ENCODE measurements around the gene FERMT2.
"Not testable (repeated sequence)": the region's sequence is repeated elsewhere in the genome, so short reads cannot be mapped to it uniquely, and the experiment has no call there.

Gene FERMT2

DNA sequence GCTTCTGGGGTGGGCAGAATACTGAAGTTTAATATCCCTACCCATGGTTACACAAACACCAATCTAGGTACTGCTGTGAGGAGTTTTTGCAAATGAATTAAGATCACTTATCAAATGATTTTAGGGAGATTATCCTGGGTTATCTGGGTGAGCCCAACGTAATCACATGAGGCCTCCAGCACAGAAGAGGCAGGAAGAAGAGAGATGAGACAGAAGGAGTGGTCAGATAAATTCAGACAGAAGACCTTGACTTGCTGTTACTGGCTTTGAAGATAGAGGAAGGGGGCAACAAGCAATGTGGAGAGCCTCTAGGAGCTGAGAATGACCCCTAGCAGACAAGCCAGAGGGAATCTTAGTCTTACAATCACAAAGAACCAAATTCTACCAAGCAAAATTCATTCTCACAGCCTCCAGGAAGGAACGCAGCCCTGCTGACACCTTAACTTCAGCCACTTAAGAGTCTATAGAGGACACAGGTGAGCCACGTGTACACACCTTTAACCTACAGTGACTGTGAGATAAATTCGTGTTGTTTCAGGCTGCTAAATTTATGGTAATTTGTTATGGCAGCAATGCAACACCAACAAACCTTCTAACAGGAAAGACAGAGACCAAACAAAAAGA is 49.4 kb downstream of the FERMT2 start:
- DNase-seq (ENCODE audit: low spot score): no peak

DNA sequence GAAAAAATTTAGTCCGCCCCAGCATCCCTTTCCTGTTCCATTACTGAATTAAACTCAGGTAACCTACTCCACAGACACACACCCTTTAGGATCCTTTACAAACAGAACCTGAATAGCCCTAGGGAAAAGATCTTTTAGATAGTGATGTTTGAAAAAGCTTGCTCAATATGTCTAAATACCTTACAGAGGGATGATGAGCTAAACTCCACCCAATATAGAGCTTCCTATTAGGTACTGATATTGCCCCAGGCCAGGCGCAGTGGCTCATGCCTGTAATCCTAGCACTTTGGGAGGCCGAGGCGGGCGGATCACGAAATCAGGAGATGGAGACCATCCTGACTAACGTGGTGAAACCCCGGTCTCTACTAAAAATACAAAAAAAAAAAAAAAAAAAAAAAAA is 50.1 kb downstream of the FERMT2 start:
- DNase-seq (ENCODE audit: low spot score): no peak

DNA sequence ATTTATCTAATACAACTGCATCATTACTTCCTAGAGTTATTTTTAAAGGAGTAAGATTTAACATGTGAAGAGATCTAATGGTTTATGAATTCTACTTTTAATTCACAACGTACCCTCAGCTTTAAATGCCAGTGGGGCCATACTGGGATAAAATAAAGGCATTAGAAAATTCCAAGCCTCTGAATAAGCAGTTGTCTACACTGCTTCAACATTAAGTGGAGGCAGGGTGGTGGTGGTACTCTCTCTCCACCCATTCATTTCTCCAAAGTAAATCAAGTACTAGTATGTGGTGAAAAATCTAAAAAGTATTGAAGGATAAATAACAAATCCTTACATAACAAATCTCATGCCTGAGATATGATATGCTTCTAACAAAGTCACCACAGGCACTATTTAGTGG is 52.4 kb downstream of the FERMT2 start:
- no peak for DNase-seq (ENCODE audit: low spot score)

DNA sequence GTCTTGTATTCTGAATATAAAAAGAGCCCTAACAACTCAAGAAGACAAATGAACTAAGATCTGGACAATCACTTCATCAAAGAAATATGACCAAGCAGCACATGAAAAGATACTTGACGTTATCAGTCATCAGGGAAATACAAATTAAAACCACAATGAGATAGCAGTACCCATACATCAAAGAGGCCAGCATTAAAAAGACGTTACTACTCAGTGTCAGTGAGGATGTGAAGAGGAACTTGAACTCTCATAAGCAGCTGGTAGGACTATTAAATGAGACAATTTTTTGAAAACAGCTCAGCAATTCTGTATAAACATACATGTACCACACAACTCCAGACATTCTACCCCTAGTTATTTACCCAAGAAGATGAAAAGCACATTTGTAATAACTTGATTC is 55.9 kb downstream of the FERMT2 start:
- DNase-seq (ENCODE audit: low spot score): no peak

GRCh38 chr14:52891800-52892199 is 59.0 kb downstream of the FERMT2 start:
- DNase-seq (ENCODE audit: low spot score): no peak

GRCh38 chr14:52888839-52889838 is 61.7 kb downstream of the FERMT2 start:
- no peak for DNase-seq (ENCODE audit: low spot score)

GRCh38 chr14:52888159-52888558 is 62.7 kb downstream of the FERMT2 start:
- no peak for DNase-seq (ENCODE audit: low spot score)

DNA sequence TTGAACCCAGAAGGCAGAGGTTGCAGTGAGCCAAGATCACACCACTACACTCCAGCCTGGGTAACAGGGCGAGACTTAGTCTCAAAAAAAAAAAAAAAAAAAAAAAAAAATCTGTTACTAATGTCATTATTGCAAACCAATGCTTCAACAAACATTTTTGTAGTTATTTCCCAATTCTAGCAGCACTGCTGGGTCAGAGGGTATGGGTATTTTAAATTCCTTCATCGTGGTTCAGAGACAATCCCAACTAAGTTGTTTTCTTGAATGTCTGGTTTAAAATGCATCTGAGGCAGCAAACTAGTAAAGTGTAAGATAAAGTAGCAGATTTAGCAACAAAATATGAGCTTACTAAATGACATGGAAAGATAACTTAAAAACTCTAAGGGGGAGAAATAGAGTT is 65.6 kb downstream of the FERMT2 start:
- no peak for DNase-seq (ENCODE audit: low spot score)

- no peak for DNase-seq (ENCODE audit: low spot score)
These were observed 67.2 kb downstream of the FERMT2 start for GRCh38 chr14:52883658-52884057.

GRCh38 chr14:52882824-52883223 is 68.0 kb downstream of the FERMT2 start:
- no peak for DNase-seq (ENCODE audit: low spot score)

DNA sequence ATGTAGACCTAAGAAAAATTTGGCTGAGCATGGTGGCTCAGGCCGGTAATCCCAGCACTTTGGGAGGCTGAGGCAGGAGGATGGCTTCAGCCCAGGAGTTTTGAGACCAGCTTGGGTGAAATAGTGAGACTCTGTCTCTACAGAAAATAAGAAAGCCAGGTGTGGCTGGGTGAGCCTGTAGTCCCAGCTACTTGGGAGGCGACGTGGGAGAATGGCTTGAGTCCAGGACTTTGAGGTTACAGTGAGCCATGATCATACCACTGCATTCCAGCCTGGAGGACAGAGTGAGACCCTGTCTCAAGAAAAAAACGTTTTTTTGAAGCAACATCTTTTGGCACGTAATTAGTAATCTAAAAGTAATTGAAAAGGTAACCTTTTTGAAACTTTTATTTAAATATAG is 70.9 kb downstream of the FERMT2 start:
- no peak for DNase-seq (ENCODE audit: low spot score)

DNA sequence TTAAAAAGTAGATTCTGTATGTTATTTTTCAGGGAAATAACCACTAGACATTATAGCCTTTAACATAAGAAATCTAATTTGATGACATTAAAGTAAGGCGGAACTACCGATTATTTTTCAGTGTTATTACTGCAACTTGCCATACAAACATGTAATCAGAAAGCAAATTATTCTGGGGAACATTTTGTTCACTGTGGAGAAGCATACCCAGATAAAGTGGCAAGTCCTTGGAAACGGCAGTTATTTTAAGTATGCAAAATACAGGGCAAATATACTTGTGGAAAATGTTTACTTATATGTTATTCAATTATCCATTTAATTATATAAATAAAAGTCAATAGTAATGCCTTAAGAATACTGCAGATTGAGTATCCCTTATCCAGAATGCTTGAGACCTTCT is 71.9 kb downstream of the FERMT2 start:
- DNase-seq (ENCODE audit: low spot score): no peak

GRCh38 chr14:52878469-52878868 is 72.4 kb downstream of the FERMT2 start:
- no peak for DNase-seq (ENCODE audit: low spot score)

DNA sequence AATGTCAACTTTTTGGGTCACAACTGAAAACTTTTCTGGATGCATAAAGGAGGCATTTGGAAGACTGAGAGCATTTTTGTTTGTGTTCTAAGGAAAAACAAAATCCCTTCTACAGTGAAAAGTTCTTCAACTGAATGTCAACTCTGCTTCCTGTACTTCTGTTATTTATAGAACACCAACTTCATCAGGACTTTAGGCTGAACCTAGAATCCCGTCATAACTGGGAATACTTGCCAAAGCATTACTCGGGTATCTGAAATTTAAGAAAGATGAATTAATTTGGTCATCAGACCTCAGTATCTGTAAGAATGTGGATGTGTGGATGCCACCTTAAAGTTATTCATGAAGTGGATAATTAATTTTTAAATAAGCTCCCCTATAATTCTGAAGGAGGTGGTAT is 73.2 kb downstream of the FERMT2 start:
- DNase-seq (ENCODE audit: low spot score): no peak

GRCh38 chr14:52876806-52877205 is 74.0 kb downstream of the FERMT2 start:
- DNase-seq (ENCODE audit: low spot score): no peak

- no peak for DNase-seq (ENCODE audit: low spot score)
These were observed 74.5 kb downstream of the FERMT2 start for GRCh38 chr14:52876311-52876710.

DNA sequence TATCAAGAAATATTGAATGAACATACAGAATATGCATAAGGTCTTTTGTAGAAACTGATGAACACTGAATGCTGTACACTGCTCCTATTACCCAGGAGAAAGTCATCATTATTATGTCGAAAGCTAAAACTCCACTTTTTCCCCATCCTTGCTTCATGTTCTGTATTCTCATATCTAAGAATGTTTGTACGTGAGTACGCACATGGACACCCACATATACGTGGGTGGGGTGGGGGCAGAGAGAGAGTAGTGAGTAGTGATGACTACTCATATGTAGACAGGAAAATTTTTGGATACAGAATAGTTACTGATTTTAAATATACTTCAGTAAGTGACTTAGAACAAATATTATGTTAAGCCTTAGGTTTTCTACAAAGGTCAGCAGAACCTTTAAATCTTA is 75.1 kb downstream of the FERMT2 start:
- DNase-seq (ENCODE audit: low spot score): no peak

DNA sequence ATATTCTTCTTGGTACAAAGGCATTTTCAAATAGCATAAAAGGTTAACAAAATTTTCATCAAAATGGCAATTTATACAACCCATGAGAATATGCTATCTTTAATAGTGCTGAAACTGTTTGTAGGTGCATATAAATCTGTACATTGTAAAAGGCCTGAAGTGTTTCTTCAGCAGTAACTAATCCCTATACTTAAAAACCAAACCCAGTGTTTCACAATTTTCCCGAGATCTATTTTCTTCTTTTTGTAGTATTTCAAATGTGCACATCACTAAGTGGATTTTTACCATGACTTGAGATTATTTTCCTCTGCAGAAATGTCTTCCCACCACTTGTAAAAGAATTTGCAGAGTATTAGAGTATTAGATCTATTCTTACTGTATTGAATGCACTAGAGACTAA is 76.5 kb downstream of the FERMT2 start:
- no peak for DNase-seq (ENCODE audit: low spot score)

DNA sequence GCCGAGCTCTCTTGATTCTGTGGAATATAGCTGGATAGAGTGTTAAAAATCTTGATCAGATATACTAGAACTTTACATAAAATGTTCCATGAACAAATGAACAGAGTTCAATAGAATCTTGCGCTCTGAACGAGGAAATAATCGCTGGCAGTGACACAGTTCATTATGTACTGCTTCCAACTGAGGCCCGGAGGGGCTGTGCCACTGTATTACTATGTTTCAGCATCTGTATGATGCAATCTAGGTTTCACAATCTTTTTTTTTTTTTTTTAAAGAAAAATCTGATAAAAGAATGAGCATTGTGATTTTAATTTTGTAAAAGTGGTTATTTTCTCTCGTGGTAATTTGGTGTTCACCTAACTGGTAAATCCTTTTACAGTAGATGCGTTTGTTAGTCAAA is 77.2 kb downstream of the FERMT2 start:
- DNase-seq (ENCODE audit: low spot score): no peak

GRCh38 chr14:52873065-52873464 is 77.8 kb downstream of the FERMT2 start:
- no peak for DNase-seq (ENCODE audit: low spot score)

DNA sequence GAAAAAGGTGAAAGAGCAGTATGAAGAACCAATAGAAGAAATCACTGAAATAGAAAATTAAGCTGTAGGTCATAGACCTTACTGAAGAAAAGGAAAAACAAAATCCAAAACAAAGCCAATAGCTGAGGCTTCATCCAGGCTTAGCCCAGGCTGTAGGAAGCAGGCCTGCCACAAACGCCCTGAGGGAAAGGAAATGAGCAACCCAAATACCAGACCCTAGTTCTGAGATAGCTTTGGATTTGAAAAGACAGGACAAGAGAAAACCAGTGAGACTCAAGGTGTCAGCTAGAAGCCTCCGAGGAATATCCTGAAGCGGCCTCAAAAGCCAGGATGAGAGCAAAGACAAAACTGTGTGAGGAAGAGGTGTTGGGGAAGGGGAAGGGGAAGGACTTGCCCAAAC is 79.2 kb downstream of the FERMT2 start:
- DNase-seq (ENCODE audit: low spot score): no peak

DNA sequence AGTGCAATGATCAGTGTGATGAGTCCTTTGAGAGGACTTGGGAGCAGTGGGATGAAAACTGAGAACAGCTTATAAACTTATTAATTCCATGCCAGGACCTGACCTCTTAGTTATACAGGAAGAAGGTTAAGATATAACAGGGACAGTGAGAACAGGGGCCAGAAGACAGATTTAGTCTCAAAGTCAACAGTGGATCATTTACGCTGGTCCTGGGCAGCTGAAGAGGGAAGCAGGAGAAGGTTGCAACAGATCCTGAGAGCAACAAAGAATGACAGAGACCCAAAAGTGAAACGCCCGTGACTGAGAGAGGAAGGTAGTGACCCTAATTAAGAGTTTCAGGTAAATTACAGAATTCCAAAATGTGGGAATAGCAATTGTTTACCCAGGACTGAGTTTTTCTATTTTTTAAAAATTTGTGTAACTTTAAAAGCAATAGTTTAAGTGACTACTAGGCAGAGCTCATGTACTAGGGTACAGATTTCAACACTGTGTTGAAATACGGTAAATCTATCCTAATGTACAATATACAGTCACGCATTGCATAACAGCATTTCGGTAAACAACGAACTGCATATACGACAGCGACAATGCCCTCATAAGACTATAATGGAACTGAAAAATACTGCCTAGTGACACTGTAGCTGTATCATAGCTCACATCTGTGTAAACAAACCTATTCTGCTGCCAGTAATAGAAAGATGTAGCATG is 81.8 kb downstream of the FERMT2 start:
- no peak for DNase-seq (ENCODE audit: low spot score)

DNA sequence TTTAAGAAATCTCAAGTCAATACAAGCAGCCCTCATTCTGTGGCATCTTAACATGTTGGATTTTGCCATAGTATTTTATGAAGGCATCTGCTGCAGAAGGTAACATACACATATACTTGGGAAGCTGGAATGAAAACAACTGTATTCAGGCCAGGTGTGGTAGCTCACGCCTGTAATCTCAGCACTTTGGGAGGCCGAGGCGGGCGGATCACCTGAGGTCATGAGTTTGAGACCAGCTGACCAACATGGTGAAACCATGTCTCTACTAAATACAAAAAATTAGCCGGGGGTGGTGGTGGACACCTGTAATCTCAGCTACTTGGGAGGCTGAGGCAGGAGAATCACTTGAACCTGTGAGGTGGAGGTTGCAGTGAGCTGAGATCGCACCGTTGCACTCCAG is 86.0 kb downstream of the FERMT2 start:
- not testable (repeated sequence) for DNase-seq (ENCODE audit: low spot score)

Measured in globus pallidus (tissue), 1 donor.